ENCODE results near the gene EFL1.
"Not testable (repeated sequence)": the region's sequence is repeated elsewhere in the genome, so short reads cannot be mapped to it uniquely, and the experiment has no call there.

EFL1 gene

DNA sequence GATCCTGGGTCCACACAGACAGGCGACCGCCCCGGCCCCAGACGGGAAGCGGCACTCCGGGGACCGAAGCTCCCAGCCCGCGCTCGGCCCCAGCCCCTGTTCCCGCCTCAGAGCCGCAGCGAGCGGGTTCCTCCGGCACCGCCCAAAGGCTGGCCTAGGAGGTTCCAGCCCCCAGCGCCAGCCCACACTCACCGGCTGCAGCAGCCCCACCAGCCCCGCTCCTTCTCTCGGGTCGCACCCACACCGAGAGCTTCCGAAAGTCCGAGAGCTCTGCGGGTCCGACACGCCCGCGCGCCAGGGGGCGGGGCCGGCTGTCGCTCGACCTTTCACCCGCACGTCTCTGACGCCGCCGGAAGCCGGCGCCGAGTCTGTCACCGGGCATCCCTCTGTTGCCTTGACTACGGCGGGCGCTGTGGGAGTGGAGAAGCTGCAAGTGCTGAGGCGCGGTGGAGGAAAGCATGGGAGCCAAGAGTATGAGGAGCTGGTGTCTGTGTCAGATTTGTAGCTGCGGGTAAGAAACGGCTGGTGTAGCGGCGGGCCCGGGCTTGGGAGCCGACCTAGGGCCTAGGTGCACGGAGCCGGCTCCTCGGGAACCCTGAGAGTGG is at the start of gene EFL1, which contains the start of gene SAXO2:
EFL1 (minus strand) TSS at position 313 of the 605 bp plus-strand sequence. CDS start 956 bp downstream, outside the sequence.
SAXO2 (plus strand) TSS at position 397 of the 605 bp plus-strand sequence; CDS start at position 459, 62 bp downstream.
- Histone ChIP-seq H3K36me3 (peaks cover 14% of the 10 kb centered on the region), H3K9me3 (no peaks in the 10 kb centered on the region), H3K4me1 (ENCODE audit: control insufficient read depth in 1 of 2, insufficient read depth in 1 of 2, low read depth in 1 of 2, low read length in 1 of 2) (peaks cover 10 to 14% of the 10 kb centered on the region in 2 experiments), H3K27me3 (no peaks in the 10 kb centered on the region), H3K27ac (peak within 1 kb of the TSS; percentile 67), H3K4me3 (ENCODE audit: low read depth in 1 of 2, low read length in 1 of 2) (peak within 1 kb of the TSS; percentile 72 to 78)
- TF ChIP-seq, protein P1, sequence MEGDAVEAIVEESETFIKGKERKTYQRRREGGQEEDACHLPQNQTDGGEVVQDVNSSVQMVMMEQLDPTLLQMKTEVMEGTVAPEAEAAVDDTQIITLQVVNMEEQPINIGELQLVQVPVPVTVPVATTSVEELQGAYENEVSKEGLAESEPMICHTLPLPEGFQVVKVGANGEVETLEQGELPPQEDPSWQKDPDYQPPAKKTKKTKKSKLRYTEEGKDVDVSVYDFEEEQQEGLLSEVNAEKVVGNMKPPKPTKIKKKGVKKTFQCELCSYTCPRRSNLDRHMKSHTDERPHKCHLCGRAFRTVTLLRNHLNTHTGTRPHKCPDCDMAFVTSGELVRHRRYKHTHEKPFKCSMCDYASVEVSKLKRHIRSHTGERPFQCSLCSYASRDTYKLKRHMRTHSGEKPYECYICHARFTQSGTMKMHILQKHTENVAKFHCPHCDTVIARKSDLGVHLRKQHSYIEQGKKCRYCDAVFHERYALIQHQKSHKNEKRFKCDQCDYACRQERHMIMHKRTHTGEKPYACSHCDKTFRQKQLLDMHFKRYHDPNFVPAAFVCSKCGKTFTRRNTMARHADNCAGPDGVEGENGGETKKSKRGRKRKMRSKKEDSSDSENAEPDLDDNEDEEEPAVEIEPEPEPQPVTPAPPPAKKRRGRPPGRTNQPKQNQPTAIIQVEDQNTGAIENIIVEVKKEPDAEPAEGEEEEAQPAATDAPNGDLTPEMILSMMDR (IDR thresholded peaks at IDR 0.05), result no peak

DNA sequence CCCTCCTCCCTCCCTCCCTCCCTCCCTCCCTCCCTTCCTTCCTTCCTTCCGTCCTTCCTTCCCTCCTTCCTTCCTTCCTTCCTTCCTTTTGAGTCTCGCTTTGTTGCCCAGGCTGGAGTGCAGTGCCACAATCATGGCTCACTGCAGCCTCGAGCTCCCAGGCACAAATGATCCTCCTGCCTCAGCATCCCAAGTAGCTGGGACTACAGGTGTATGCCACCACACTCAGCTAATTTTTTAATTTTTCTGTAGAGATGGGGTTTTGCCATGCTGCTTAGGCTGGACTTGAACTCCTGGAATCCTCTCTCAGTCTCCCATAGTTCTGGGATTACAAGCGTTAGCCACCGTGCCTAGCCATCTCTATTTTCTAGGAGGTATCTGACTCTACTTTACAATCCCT is 48.8 kb upstream of the EFL1 start:
- H3K27ac ChIP-seq; H3K4me3 ChIP-seq (ENCODE audit: low read depth in 1 of 2, low read length in 1 of 2); H3K27me3 ChIP-seq; H3K36me3 ChIP-seq; H3K4me1 ChIP-seq (ENCODE audit: control insufficient read depth in 1 of 2, insufficient read depth in 1 of 2, low read depth in 1 of 2, low read length in 1 of 2); H3K9me3 ChIP-seq: not testable (repeated sequence)

DNA sequence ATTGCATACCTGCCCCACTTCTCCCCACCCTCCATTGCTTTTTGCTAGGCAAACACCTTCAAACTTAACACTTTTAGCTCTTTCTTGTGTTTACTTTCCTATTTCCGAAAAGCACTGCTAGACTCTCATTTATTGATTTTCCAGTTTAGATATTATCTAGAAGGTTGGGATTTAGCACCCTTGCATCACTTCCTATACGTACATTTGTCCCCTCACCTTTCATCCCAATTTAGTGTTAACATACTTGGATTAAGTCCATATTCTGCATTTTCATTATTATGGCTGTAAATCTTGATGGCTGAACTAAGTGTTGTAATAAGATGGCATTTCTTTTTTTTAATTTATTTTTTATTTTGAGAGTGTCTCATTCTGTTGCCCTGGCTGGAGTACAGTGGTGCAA is 47.3 kb upstream of the EFL1 start:
- Histone ChIP-seq H3K9me3 (no peaks in the 10 kb centered on the region), H3K27ac (no peak overlapping the region), H3K27me3 (no peaks in the 10 kb centered on the region), H3K36me3 (no peaks in the 10 kb centered on the region), H3K4me1 (ENCODE audit: control insufficient read depth in 1 of 2, insufficient read depth in 1 of 2, low read depth in 1 of 2, low read length in 1 of 2) (no peaks in the 10 kb centered on the region), H3K4me3 (ENCODE audit: low read depth in 1 of 2, low read length in 1 of 2) (no peak overlapping the region)
- TF ChIP-seq, protein P1 (IDR thresholded peaks at IDR 0.05), result no peak

DNA sequence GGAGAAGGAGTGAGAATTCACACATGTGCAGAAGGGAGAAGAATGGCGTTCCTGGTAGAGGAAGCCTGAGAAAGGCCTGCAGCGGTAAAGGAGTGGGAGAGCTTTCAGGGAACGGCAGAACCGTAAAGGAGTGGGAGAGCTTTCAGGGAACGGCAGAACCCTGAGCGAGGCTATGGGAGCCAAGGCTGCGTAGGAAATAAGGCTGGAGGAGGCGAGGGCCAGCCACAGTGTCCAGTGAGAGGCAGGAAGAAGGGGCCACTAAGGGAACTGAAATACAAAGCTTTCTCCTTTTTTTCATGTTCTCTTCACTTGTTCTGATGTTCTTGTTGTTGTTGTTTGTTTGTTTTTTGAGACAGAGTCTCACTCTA is 45.2 kb upstream of the EFL1 start:
- Histone ChIP-seq H3K4me1 (ENCODE audit: control insufficient read depth in 1 of 2, insufficient read depth in 1 of 2, low read depth in 1 of 2, low read length in 1 of 2) (no peaks in the 10 kb centered on the region), H3K27ac (no peak overlapping the region), H3K27me3 (no peaks in the 10 kb centered on the region), H3K9me3 (no peaks in the 10 kb centered on the region), H3K4me3 (ENCODE audit: low read depth in 1 of 2, low read length in 1 of 2) (no peak overlapping the region), H3K36me3 (no peaks in the 10 kb centered on the region)
- TF ChIP-seq, protein P1 (IDR thresholded peaks at IDR 0.05), result no peak

DNA sequence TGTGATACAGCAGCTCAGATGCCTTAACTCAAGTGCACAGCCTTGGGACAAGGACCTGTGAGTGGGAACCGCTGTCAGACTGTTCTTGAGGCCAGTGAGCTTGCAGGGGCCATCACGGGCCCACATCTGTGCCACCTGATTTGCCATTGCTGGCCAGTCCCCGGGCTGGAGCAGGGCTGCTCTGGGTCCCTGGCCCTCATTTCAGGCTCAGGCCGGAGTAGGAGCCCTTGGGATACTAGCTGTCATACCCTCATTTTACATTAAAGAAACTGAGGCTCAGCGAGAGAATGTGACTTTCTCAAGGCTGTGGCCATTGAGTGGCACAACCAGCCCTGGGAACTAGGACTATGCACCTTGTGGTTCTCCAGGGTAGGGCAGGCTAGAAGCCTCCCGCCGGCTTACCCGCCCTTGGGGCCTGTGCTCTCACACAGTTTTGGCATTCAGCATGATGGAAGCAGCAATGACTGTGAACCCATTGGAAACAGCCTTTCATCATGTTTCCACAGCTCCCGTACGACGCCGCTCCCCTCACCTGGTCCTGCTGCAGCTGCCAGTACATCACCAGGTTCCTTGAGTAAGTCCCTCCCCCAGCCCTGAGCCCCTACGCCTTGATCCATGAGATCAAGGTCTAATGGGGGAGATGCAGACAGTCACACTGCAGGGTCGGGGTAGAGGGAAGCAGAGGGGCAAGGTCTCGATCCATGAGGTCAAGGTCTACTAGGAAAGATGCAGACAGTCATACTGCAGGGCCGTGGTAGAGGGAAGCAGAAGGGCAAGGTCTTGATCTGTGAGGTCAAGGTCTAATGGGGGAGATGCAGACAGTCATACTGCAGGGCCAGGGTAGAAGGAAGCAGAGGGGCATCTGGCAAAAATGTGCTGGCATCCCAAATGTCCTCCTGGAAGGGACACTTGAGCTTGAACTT is 44.5 kb upstream of the EFL1 start:
- TF ChIP-seq, protein P1 (IDR thresholded peaks at IDR 0.05), result no peak
- Histone ChIP-seq H3K9me3 (no peaks in the 10 kb centered on the region), H3K27me3 (no peaks in the 10 kb centered on the region), H3K27ac (no peak overlapping the region), H3K4me3 (ENCODE audit: low read depth in 1 of 2, low read length in 1 of 2) (no peak overlapping the region), H3K4me1 (ENCODE audit: control insufficient read depth in 1 of 2, insufficient read depth in 1 of 2, low read depth in 1 of 2, low read length in 1 of 2) (no peaks in the 10 kb centered on the region), H3K36me3 (no peaks in the 10 kb centered on the region)

DNA sequence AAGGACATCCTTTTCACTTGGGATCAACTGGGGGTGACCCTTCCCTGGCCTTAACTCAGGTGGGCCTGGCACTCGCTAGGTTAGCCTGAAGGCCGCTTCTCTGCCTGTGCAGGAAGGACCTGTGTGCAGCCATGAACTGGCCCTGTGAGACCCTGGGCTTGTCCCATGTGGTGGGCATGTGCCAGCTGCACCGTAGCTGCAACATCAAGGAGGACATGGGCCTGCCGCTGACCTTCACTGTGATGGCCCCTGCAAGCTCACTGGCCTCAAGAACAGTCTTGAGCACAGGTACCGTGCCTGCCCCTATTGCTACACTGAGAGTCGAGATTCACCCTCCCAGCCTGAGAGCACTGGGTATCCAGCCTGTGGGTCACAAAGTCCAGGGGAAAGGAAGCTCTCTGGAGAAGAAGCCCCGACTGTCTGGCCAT is 43.1 kb upstream of the EFL1 start:
- H3K4me3 ChIP-seq (ENCODE audit: low read depth in 1 of 2, low read length in 1 of 2), result no peak overlapping the region
- no peaks in the 10 kb centered on the region for H3K27me3 ChIP-seq
- H3K36me3 ChIP-seq, result no peaks in the 10 kb centered on the region
- H3K9me3 ChIP-seq, result no peaks in the 10 kb centered on the region
- no peak overlapping the region for H3K27ac ChIP-seq
- H3K4me1 ChIP-seq (ENCODE audit: control insufficient read depth in 1 of 2, insufficient read depth in 1 of 2, low read depth in 1 of 2, low read length in 1 of 2), result no peaks in the 10 kb centered on the region
- TF ChIP-seq, protein P1 (IDR thresholded peaks at IDR 0.05), result no peak

Data from neutrophil (primary cell).